Inflammatory macrophage treated with lipopolysaccharide for 1 hour (primary cell): ENCODE measurements around the gene SLC39A10.
"Not testable (repeated sequence)": the region's sequence is repeated elsewhere in the genome, so short reads cannot be mapped to it uniquely, and the experiment has no call there.

ENCODE experiments used
- DNase-seq, 2 donors: peaks; one replicate each; pipeline ENCODE4 v3.0.0-alpha.2; 2020 to 2022

SLC39A10 gene

DNA sequence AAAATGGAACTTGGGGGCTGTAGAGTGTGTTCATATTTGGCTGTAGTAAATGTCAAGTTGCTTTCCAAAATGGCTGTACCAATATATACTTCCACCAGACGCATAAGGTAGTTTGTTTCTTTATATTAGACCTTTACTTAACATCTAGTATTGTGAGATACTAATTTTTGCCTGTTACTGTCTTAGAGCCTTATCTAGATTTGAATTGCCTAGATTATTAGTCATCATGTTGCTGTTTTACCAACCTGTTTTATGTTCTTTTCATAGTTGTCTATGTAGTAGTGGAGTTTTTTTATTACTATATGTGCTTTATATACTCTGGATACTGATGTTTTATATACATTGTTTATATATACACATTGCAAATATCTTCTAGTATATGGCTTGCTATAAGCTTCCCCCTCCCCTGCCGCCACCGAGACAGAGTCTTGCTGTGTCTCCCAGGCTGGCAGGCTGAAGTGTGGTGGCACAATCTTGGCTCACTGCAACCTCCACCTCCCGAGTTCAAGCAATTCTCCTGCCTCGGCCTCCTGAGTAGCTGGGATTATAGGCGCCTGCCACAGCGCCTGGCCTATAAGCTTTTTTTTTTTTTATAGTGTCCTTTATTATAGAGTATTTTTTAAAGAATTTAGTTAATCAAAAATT, 18.9 kb downstream of the SLC39A10 start:
- DNase-seq: no peak

DNA sequence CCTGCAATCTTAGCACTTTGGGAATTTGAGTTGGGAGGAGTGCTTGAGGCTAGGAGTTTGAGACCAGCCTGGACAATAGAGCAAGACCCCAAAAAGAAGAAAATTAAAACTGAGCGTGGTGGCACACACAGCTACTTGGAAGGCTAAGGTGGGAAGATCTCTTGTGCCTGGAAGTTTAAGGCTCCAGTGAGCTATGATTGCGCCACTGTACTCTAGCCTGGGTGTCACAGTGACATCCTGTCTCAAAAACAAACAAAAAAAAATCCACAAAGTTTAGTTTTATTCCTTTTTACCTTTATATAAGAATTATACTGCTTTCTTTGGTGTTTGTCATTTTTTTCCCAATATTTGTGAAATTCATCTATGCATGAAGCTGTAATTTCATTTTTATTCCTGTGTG, 20.3 kb downstream of the SLC39A10 start:
- DNase-seq: no peak

DNA sequence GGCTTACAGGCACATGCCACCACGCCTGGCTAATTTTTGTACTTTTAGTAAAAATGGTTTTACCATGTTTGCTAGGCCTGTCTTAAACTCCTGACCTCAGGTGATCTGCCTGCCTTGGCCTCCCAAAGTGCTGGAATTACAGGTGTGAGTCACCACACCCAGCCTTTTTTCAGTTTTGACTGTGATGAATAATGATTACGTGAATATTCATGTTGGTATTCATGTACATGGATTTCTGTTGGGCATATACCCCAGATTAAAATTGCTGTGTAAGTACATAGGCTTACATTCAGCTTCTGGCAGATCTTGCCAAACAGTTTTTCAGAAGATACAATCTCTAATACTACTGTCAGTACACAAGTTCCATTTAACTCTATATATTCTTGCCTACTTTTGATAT, 20.9 kb downstream of the SLC39A10 start:
- no peak for DNase-seq

DNA sequence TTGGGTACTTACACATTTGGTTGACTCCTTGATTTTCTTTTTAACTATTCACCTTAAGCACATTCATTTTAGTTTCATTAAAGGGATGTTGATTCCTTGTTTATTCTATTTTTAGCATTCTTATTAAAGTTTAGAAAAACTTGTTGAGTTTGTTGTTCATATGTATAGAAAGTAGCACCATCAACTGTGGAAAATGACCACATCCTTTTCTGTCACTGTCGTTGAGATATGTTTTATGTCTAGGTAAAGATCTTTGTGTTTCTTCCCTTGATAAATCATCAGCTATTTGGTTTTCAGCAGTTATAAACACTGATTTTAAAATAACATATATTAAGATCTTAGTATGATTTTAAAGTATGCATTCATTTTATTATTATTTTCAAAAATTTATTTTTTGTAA, 25.1 kb downstream of the SLC39A10 start:
- no peak for DNase-seq

DNA sequence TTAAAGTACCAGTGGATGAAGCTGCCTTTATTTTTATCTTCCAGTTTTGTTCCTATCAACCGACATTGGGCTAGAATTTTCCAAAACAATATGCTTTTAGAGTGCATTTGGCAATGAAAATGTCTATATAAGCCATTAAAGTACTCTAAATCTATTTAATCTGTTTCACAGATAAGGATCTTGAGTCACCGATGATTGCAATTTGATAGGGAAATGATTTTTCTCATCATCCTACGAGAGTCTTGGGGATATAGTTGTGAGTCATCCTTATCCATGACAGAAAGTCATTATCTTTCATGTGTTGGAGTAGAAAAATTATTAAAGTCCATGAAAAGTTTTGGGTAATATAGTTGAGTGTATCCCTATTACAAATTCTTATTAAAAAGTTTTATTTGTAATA, 26.1 kb downstream of the SLC39A10 start:
- no peak for DNase-seq

DNA sequence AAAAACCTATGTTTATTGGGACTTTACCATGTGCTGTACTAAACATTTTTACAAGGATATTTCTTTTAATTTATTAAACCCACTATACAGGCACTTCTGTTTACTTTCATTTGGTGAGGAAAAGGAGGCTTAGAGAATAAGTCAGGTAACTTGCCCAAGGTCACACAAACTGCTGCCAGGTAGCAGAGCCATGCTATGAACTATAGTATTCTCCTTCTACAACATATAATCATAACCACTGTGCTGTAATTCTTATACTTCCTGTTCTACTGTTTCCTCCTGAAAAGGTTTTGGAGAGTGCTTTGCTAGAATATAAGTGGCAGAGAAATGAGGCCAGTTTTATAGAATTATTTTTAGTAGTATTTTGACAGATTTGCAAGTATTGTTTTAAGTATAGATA, 29.5 kb downstream of the SLC39A10 start:
- DNase-seq: no peak

DNA sequence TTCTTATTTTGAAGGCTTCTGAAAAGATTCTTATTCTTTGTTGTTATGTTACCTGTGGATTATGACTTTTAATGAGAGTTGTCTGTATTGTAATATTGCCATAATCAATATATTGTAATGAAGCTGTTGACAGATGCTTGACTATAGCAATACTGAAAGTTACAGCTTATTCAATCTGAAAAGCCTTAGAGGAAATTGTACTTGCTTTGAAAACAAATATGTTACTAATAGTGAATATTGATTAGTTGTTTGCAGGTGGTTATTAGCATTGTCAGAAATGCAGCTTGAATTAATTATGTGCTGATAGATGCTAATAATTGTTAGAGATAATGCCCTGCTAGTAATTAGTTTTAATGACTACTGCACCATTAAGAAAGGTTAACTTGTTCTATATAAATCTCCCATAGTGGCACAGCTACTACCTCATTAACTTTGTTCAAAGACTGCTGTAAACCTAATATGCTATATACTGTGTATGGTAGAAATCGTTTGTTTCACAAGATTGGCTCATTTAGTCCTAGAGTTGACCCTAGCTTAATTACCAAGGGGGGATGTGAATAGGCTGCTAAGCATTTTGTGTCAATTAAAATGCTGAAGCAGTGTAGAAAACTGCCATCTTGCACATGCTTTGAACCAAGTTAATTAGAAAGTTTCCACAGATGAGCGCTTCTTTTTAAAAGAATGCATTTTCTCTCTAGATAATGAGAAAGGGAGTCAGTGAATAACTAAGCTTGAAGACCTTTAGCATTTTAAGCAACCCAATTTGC, 30.5 kb downstream of the SLC39A10 start:
- DNase-seq: no peak

DNA sequence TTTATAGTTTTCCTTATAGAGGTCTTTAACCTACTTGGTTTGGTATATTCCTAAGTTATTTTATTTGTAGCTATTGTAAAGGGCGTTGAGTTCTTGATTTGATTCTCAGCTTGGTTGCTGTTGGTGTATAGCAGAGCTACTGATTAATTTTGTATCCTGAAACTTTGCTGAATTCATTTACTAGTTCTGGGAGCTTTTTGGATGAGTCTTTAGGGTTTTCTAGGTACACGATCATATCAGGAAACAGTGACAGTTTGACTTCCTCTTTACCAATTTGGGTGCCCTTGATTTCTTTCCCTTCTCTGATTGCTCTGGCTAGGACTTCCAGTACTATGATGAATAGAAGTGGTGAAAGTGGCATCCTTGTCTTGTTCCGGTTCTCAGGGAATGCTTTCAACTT, 35.5 kb downstream of the SLC39A10 start:
- not testable (repeated sequence) for DNase-seq

DNA sequence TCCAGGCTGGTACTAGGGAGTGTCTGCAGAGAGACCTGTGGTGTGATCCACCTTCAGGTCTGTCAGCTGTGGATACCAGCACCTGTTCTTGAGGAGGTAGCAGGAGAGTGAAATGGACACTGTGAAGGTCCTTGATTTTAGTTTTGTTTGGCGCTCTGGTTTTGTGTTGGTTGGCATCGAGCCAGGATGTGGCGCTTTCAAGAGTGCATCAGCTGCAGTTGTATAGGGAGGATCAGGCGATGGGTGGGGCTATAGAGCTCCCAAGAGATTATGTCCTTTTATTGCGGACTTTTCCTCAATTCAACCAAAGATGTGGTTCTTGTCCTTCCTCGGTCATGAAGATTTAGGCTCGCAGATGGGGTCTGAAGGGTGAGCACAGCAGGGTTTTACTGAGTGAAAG, 37.5 kb downstream of the SLC39A10 start:
- no peak for DNase-seq

DNA sequence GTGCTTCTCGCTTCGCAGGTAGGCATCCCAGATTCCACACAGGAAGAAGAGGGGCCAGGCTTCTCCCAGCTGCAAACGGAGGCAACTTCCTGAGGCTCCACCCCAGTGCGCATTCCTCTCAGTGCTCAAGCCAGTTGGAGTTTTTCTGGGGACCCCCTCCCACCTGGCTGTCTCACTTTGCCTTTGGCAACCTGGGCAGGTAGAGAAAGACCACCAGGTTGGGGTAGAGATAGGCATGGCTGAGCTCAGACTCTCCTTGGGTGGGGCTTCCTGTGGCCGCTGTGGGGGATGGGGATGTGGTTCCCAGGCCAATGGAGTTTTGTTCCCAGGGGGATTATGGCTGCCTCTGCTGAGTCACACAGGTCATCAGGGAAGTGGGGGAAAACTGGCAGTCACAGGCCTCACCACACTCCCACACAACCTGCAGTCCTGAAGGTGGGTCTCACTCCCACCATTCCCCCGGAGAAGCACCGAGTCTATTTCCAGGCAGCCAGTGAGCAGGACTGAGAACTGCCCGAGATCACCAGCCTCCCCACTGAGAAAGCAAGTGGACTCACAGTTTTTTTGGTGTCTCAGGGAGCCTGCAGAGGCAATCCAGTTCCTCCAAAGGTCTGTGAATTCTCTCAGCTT, 38.1 kb downstream of the SLC39A10 start:
- DNase-seq: no peak

DNA sequence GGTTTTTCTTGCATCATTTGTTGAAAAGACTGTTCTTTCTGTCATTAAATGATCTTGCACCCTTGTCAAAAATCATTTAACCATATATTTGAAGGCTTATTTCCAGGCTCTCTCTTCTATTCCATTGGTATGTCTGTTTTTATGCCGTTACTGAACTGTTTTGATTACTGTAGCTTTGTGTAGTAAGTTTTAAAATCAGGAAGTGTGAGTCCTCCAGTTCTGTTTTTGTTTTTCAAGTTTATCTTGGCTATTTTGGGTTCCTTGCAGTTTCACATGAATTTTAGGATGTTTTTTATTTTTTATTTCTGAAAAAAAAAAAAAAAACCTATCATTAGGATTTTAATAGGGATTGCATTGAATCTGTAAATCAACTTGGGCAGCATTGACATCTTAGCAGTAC, 39.0 kb downstream of the SLC39A10 start:
- DNase-seq: no peak

DNA sequence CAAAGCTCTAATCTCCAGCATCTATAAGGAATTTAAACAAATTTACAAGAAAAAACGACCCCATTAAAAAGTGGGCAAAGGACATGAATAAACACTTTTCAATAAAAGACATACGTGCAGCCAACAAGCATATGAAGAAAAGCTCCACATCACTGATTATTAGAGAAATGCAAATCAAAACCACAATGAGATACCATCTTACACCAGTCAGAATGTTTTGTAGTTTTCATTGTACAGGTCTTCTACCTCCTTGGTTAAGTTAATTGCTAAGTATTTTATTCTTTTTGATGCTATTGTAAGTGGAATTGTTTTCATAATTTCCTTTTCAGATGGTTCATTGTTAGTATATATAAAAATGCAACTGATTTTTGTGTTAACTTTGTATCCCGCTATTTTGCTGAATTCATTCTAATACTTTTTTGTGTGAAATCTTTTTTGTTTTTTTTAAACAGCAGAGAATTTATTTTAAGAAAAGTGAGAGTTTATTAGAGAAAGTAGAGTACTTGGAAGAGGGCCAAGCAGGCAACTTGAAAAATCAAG, 40.7 kb downstream of the SLC39A10 start:
- DNase-seq: no peak

DNA sequence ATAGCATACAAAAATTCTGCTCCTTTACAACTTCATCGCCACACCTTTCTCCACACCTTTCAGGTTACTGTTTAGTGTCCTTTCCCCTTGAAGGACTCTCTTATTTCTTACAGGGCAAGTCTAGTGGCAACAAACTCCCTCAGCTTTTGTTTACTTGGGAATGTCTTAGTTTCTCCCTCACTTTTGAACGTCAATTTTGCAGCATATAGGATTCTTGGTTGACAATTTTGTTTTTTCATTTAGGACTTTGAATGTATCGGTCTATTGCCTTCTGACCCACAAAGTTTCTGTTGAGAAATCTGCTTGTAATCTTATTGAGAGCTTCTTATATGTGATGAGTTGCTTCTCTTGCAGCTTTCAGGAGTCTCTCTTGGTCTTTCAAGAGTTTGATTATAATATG, 43.5 kb downstream of the SLC39A10 start:
- no peak for DNase-seq

DNA sequence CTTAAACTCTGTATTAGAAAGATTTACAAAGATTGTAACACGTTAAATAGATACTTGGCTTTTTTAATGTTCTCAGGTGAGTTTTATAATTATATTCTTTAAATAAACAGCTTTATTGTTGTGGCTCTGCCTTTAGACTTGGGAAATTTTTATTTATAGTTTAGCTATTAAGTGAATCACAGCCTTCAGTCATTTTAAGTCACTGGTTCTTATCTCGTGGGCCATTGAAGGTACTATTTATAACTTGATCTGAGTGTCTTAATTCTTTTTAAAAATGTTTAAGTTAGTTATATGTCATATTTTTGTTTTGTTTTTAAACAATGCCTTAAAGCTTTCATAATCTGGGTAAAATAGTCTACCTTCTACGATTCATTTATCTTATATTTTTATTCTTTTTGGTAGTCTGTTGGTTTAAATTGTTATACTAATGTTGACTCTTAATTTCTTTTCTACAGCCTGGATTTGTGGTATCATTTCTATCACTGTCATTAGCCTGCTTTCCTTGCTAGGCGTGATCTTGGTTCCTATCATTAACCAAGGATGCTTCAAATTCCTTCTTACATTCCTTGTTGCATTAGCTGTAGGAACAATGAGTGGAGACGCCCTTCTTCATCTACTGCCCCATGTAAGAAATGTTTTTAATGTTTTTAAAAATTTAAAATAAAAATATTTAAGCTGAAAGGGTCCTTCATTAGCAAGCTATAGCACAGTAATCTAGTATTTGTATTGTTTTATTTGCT, 49.3 kb downstream of the SLC39A10 start:
- DNase-seq: no peak

DNA sequence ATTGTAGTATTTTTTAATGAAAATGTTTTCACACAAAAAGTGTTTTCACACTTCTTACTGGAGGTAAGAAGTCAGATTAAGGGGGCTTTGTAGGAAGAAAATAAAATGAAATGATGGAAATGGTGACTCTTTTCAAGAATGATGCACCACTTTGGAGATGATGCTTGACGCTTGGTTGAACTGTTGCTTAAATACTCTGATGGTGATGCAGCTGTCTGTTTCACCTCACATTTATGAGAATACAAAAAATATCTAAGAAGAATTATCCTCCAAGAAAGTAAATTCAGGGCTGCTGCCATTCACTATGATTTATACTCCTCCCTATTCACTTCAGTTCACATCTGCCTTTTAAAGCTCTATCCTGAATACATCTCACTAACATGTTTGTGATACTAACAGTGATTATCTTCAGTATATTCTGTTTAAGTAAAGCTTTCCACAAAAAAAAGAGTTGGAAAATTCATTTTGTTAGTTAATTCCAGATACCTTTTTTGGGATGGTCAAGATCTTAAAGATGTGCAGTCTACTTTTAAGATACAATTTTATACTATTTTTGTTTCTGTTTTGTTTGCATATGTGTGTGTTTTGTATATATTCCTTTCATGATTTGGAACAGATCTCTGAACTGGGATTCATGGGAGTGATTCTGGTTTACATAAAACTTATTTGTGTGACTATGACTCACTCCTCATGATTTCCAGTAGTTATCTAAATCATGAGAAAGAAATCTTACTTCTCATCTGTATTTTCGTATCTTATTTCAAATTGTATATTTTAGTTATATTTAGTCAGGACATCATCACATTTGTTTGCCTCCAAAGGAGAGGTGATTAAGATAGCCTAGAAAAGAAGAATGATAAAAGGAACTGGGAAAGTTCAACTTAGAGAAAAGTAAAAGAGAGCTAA, 53.1 kb downstream of the SLC39A10 start:
- no peak for DNase-seq

DNA sequence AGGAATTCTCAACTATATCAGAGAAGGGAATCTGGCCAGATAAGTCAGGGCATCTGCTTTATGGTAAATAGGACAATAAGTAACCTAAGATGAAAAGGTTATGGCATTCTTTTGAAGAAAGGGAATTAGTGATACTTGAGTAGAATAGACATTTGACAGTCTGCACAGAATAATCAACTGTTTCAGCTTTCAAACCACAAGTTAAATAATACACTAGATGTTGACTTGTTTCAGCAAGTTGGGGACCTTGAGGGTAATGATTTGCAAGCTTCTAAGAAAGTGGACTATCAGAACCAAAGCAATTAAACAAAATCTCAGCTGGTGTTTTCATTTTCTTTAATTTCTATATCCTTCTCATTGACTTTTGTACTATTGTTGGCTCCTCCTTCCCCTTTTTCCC, 54.5 kb downstream of the SLC39A10 start:
- DNase-seq: no peak

DNA sequence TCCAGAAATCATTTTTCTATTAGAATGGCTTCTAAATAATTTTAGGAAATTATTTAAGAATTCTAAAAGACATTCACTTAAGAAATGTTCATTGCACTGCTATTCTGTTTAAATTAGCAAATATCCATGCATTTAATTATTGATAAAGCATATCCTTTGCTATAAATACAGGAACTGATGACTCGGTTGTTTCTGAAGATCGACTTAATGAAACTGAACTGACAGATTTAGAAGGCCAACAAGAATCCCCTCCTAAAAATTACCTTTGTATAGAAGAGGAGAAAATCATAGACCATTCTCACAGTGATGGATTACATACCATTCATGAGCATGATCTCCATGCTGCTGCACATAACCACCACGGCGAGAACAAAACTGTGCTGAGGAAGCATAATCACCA, 59.4 kb downstream of the SLC39A10 start:
- no peak for DNase-seq

DNA sequence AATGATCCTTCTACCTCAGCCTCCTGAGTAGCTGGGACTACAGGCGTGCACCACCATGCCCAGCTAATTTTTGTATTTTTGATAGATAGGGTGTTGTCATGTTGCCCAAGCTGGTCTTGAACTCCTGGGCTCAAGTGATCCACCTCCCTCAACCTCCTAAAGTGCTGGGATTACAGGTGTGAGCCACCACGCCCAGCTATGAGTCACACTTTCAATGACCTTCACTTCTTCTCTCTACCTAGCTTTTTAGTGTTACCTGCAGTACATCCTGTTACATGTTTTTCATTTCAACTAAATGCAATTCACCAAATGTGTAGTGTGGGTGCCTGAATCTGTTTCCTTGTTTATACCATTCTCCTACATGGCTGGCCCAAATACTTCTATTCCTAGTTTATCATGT, 64.0 kb downstream of the SLC39A10 start:
- DNase-seq: no peak

DNA sequence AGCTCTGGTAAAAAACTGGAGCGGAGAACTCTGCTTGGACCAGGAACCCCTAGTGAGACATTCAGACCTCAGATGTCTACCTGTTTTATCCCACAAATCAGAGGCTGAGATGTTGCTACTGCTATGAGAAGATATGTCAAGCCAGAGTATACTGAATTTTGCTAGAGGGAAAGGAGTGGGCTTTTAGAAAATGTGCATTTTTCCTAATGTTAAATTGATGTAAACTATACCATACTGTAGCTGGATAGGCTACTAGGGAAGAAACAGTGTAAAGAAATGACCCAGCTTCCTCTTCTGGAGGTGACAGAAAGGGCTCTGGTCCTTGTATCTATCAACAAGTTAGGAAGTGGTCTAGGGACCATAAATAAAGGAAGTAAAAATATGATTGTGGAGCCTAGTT, 65.0 kb downstream of the SLC39A10 start:
- DNase-seq: peak in 1 of 2 donors; percentile 2

DNA sequence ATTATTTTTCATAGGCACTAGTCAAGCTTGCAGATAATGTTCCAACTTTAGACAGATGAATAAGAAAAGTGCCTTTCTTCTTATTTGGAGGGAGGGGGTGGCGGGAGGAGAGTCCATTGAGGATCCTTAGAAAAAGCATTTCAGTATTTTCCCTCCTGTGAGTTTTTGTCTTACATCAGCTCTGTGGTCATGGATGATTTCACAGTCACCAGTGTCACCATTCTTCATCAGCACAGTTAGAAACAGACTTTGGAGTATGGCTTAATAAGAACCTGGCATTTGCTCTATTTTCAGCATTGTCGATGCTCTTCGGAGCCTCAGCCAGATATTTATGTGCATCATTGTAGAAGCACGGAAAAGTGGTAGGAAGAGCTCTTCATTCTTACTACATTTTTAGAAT, 70.1 kb downstream of the SLC39A10 start:
- DNase-seq: no peak

DNA sequence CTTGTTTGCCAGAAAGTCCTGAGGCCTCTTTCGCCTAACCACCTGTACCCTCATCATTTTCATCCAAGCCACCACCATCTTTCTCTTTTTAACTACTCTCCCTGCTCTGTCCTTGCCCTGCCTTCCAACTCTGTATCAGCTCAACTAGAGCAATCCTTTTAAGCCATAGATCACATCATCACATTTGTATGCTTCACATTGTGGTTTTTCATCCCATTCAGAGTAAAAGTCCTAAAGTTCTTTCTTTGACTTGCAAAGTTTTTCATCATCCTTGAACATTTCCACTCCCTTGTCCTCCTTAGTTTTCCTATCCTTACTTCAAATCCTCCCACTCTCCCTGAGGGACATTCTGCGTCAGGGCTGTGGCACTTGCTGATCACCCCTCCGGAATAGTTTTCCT, 73.9 kb downstream of the SLC39A10 start:
- DNase-seq: no peak

DNA sequence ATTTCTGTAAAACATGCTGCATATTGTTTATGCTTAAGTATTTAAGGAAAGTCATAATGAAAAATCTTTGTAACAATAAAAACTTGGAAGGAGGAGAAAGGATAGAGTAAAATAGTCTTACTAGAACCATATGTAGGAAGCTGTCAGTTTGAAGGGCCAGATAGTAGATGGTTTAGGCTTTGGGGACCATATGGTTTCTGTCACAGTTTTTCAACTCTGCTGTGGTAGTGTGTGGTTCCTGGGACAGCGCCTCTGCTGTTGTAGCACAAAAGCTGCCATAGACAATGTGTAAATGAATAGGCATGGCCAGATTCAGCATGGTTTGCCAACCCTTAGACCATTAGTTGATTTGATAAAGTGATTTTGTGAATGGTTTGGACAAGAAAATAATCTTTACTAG, 75.5 kb downstream of the SLC39A10 start:
- DNase-seq: no peak
